ENCODE measurements around the gene DPH2. TPM values are rescaled to one million over a fixed set of nuclear protein-coding genes. Genes with fewer than 3 reads are reported as not detected.

DPH2 gene
- total RNA-seq, 4 donors from 2014 or later: 23.5 to 41.9 (median 32.5) TPM

GRCh38 chr1:44014365-44015104, 44.7 kb downstream of the DPH2 start:
- Histone ChIP-seq H3K27me3 (no peaks in the 10 kb centered on the region), H3K4me1 (peaks cover 0 to 26% (median 4%) of the 10 kb centered on the region in 3 donors), H3K27ac (no peak overlapping the region), H3K9me3 (no peaks in the 10 kb centered on the region), H3K4me3 (no peak overlapping the region), H3K36me3 (peaks cover 0 to 16% of the 10 kb centered on the region in 2 donors)
- 72 to 84% methylated on average over 3 to 4 of the region's 8 CpGs for WGBS, 2 donors (ENCODE audit: low coverage in 1 of 2)
- TF ChIP-seq EP300 (IDR thresholded peaks at IDR 0.05) (no peak), POLR2AphosphoS5 (IDR thresholded peaks at IDR 0.05) (no peak), CTCF (IDR thresholded peaks at IDR 0.05) (no peak), POLR2A (IDR thresholded peaks at IDR 0.05) (no peak)
- no peak for ATAC-seq

- no peak for ATAC-seq
- no peak overlapping the region for H3K4me3 ChIP-seq
- no peak overlapping the region for H3K27ac ChIP-seq
- TF ChIP-seq POLR2A (IDR thresholded peaks at IDR 0.05) (no peak), CTCF (IDR thresholded peaks at IDR 0.05) (no peak), POLR2AphosphoS5 (IDR thresholded peaks at IDR 0.05) (no peak), EP300 (IDR thresholded peaks at IDR 0.05) (no peak)
- no peaks in the 10 kb centered on the region for H3K27me3 ChIP-seq
- H3K9me3 ChIP-seq: no peaks in the 10 kb centered on the region
- H3K36me3 ChIP-seq: peaks cover 0 to 13% of the 10 kb centered on the region in 2 donors
- 24% methylated on average over 2 of the region's 3 CpGs; no CpG with 5 or more reads in 1 of the 2 donors for WGBS, 2 donors (ENCODE audit: low coverage in 1 of 2)
- peaks cover 0 to 26% (median 4%) of the 10 kb centered on the region in 3 donors for H3K4me1 ChIP-seq
These were observed 45.4 kb downstream of the DPH2 start for GRCh38 chr1:44015206-44015605.

- TF ChIP-seq CTCF (IDR thresholded peaks at IDR 0.05) (no peak), POLR2AphosphoS5 (IDR thresholded peaks at IDR 0.05) (no peak), EP300 (IDR thresholded peaks at IDR 0.05) (no peak), POLR2A (IDR thresholded peaks at IDR 0.05) (no peak)
- WGBS, 2 donors (ENCODE audit: low coverage in 1 of 2): 85 to 88% methylated on average over 3 to 11 of the region's 20 CpGs
- ATAC-seq: no peak
These were observed 46.5 kb downstream of the DPH2 start for GRCh38 chr1:44016041-44016889.

GRCh38 chr1:44016890-44017400, 47.1 kb downstream of the DPH2 start:
- Histone ChIP-seq H3K4me1 (peaks cover 0 to 20% (median 4%) of the 10 kb centered on the region in 3 donors), H3K9me3 (no peaks in the 10 kb centered on the region), H3K27me3 (no peaks in the 10 kb centered on the region), H3K36me3 (peaks cover 0 to 25% of the 10 kb centered on the region in 2 donors), H3K27ac (no peak overlapping the region), H3K4me3 (no peak overlapping the region)
- ATAC-seq: no peak
- WGBS, 2 donors (ENCODE audit: low coverage in 1 of 2): 90% methylated on average over 13 of the region's 20 CpGs; no CpG with 5 or more reads in 1 of the 2 donors
- TF ChIP-seq CTCF (IDR thresholded peaks at IDR 0.05): no peak
- no peak for TF ChIP-seq POLR2A (IDR thresholded peaks at IDR 0.05)
- no peak for TF ChIP-seq EP300 (IDR thresholded peaks at IDR 0.05)
- no peak for TF ChIP-seq POLR2AphosphoS5 (IDR thresholded peaks at IDR 0.05)

More at GRCh38 chr1:44016041-44016889, 46.5 kb downstream of the DPH2 start:
- no peaks in the 10 kb centered on the region for H3K9me3 ChIP-seq
- H3K27me3 ChIP-seq: no peaks in the 10 kb centered on the region
- no peak overlapping the region for H3K4me3 ChIP-seq
- H3K36me3 ChIP-seq: peaks cover 0 to 21% of the 10 kb centered on the region in 2 donors
- peaks cover 0 to 23% (median 4%) of the 10 kb centered on the region in 3 donors for H3K4me1 ChIP-seq
- no peak overlapping the region for H3K27ac ChIP-seq

Measured in gastroesophageal sphincter (tissue), 4 donors.